ENCODE data around the gene SRGAP3.

SRGAP3 gene

GRCh38 chr3:9036404-9037131, 212.9 kb downstream of the SRGAP3 start:
- no peak for DNase-seq

- DNase-seq = no peak
Measured at GRCh38 chr3:9035961-9036360, 213.5 kb downstream of the SRGAP3 start.

DNA sequence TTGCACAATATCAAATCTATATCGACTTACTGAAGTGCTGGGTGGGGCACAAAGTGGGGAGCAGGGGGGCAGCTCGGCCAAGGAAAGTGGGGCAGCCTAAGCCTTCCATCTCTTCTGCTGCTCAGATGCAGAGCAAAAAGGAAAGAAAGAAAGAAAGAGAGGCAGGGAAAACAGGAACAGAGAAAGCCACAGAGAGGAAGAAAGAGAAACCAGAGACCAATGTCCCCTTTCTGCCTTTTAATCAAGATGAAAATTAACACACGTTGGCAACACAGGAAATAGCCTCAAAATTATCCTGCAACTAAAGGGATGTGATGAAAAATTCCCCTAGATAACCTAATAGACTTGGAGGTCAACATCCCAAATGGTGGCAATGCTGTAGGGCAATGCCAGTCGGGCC, 214.0 kb downstream of the SRGAP3 start:
- DNase-seq = no peak

DNA sequence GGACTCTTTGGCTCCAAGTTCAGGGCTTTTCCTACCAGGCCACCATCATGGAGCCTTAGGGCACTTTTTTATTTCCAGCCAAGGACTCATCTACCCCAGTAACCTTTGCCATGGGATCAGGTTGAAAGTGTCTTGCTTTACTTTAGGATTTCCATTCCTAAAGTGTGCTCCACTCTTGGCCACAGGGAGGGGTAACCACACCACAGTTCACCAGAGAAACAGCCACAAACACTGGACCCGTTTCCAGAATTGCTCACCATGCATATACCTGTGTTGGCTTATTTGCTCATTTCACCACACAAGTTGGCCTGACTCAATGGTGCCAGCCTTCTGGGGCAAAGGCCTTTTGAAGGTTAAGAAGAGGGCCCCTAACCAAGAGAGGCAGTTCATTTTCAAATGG, 215.6 kb downstream of the SRGAP3 start:
- DNase-seq = no peak

- no peak for DNase-seq
Measured at GRCh38 chr3:9032231-9032777, 217.1 kb downstream of the SRGAP3 start.

GRCh38 chr3:9030034-9030433, 219.4 kb downstream of the SRGAP3 start:
- DNase-seq = no peak

DNA sequence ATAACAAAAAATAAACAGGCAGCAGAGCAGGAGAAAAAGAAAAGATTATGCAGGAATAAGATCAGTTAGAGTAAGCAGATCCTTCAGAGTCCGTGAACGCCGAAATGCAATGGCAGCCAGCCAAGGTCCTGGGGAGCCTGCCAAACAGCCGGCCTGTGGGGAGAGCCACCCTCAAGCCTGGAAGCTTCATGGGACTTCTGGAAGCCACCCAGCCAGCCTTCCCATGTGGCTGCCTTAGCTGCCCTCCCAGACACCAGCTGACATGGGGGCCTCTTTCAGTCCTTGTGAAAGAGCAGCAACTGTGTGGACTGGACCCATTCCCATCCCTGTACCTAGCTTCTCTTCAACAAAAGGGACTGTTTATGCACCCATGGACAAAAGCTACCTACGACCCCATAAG, 221.3 kb downstream of the SRGAP3 start:
- peak; percentile 9 for DNase-seq

DNA sequence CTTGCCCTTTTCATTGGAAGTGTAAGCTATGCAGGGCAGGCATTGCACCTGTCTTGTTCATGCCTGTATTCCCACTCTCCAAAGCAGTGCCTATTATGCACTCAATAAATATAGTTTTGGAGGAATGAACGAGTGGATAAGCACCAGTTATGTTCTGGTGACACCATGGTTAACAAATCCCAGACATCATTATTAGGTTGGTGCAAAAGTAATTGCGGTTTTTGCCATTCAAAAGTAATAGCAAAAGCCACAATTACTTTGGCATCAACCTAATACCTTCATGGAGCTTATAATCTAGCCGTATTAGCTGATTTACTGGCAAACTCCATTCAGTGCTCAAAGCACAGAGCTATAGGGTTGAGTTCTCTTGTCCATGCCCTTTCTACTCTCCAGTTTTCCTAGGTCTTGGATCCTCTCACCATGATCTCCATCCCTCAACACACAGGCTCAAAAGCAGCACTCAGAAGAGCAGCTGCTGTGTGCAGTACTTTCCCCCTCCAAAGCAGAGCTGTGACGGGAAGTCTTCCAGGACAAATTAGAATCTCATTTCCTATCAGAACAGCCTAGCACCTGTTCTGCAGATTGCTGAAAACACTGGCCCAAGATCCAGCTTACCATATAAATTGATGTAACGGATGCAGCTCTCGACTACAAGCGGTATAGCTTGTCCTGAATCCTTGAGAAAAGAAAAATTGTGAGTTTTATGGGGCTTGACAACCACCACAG, 223.0 kb downstream of the SRGAP3 start:
- DNase-seq = no peak

GRCh38 chr3:9024341-9024740, 225.1 kb downstream of the SRGAP3 start:
- no peak for DNase-seq

DNA sequence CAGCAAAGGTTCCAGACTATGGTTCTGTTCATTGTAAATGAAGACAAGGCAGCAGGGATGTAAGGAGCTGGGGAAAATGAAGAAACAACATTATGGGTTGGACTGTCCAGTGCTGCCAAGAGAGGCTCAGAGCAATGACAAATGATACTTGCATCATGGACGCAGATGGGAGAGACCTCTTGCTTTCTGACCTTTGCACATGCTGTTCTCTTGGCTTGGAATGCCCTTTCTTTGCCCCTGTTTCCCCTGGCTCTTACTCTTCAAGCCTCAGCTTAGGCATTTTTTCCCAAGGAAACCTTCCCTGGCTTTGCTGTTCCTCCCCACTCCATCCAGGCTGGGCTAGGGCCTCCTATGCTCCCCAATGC, 226.2 kb downstream of the SRGAP3 start:
- DNase-seq = no peak

GRCh38 chr3:9022305-9023225, 226.9 kb downstream of the SRGAP3 start:
- DNase-seq = no peak

- no peak for DNase-seq
Measured at GRCh38 chr3:9021271-9022009, 228.0 kb downstream of the SRGAP3 start.

GRCh38 chr3:9020426-9020825, 229.0 kb downstream of the SRGAP3 start:
- DNase-seq = no peak

DNA sequence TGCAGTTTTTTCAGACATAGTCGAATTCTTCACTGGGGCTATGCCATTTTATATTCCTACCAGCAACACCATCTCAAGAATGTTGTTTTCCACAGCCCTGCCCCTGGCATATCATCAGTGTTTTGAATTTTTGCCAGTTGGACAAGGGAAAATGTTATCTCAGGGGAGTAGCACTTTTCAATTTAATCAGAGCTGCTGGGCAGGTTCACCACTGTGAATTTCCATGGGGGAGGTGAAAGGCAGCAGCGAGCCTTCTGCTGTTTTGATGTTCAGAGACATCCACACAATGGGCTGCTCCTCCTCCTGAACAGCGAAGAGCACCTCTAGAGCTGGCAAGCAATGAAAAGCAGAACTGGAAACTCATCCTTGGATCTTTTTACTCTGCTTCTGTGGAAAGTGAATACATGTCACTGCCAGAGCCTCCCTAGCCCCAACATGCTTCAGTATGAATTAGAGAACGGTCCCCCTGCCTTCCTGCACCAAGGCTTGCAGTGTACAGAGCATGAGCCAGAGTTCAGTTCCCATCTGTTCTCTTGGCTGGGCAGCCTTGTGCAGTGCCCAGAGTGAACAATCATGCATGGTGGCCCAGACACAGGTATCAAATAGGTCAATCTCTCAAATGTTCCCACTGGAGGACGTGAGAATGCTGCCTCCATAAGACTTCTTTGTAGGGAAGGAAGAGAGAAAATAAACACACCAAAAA, 230.0 kb downstream of the SRGAP3 start:
- DNase-seq = no peak

DNA sequence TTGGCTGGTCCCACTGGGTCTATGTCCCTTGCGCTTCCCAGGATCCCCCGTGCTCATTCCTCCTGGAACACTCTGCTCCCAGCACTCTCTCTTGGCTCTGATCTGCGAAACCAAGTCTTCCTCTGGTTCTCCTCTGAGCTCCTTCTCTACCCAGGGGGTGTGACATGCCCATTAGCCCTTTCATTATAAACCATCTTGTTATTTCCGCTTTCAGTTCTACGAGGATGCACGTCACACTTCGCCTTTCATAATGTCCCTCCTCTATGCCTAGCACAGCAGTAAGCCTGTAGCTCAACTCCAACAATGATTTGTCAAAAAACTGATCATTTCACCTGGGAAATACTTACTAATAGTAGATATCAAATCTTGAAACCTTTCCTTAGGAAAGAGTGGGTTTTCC, 234.2 kb downstream of the SRGAP3 start:
- no peak for DNase-seq

DNA sequence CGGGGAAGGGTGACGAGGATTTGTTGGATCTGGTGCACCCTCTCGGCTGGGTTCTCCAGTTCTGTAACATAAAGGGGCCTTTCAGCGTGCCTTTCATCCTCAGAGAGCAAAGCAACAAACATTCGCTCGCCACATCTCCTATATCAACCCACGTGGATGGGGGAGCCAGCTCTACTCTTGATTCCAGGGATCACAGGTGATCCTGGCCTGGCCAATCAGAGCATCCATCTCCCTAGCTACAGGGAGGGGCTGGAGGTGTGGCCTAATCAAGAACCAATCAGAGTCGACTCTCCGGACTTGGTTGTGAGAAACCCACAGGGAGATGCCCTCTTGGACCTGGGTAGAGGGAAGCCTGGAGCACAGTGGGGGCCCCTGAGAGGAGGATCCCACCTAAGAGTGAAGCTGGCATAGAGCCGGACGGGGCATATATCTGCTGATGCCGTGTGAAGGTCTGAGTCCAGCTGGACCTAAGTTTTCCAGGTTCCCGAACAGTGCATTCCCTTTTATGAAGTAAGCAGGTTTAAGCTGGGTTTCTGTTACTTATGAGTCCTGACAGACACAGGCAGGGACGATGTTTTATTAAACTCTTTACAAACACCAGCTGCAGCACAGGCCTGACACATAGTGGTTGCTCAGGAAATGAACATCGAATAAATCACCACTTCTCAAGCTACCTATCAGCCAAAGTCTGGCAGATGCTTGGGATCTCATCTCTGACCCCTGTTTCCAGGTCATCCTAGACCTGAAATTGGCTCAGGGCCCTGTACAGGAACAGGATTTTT, 235.5 kb downstream of the SRGAP3 start:
- DNase-seq = no peak

DNA sequence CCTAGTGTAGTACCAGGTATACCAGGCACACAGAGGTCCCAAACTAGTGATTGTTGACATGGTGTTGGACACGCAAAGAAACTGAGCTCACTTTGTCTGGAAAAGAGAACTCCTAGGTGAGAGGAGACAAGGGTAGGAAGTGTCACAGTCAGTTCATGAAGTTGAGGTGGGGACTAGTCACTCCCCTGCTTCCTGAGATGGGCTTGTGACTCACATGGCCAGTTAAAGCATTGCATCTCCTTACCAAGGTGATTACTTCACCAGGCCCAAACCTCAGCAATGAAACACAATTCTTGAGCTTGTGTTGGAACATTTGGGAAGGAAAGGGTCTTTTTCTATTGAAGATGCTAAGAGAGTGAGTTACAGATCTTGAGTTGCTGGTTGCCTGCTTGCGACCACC, 236.9 kb downstream of the SRGAP3 start:
- DNase-seq = no peak

GRCh38 chr3:9009976-9010545, 239.4 kb downstream of the SRGAP3 start:
- DNase-seq = no peak

- DNase-seq = no peak
Measured at GRCh38 chr3:9008550-9009255, 240.7 kb downstream of the SRGAP3 start.

GRCh38 chr3:9007928-9008327, 241.5 kb downstream of the SRGAP3 start:
- no peak for DNase-seq
